HEK293 (cell line): ENCODE measurements around the gene CHMP5.

ENCODE experiments used
- CTCF ChIA-PET: fragments of 350-600 bp; formaldehyde crosslinking; extraction: SDS; loops from one replicate; lab custom pipeline; 2021; ENCODE audit warnings: antibody characterized with exemption; lab: Yijun Ruan, JAX
- POLR2A ChIA-PET: fragments of 300-600 bp; formaldehyde crosslinking; extraction: SDS; loops from one replicate; lab custom pipeline; 2020; ENCODE audit warnings: antibody characterized with exemption, inconsistent platforms; lab: Yijun Ruan, JAX
- H3K27ac ChIP-seq: fragments of 200-500 bp; sonication (Bioruptor generic); 2 replicates; pipeline ENCODE4 v1.5.1; 2014; ENCODE audit warnings: low read depth, low read length, control low read depth, inconsistent platforms; ENCODE audit errors: extremely low read depth
- H3K36me3 ChIP-seq, 2 experiments: fragments of 200-500 bp in 1 of 2; sonication (Bioruptor generic) in 1 of 2; 1 replicate in 1 of 2; 2 replicates in 1 of 2; pipeline ENCODE4 v1.5.1; 2014 to 2017; ENCODE audit warnings: inconsistent platforms in 2 of 2, low read length in 2 of 2; ENCODE audit not compliant: control insufficient read depth in 2 of 2, insufficient read depth in 1 of 2
- H3K4me1 ChIP-seq: fragments of 200-500 bp; sonication (Bioruptor generic); 2 replicates; pipeline ENCODE4 v1.5.1; 2014; ENCODE audit warnings: mild to moderate bottlenecking, low read length, inconsistent platforms; ENCODE audit not compliant: control insufficient read depth, insufficient read depth
- H3K4me3 ChIP-seq: 2 replicates; pipeline ENCODE4 v1.5.1; 2011; ENCODE audit warnings: low read depth, mild to moderate bottlenecking, control low read depth, low read length, moderate library complexity
- H3K9me3 ChIP-seq: fragments of 200-500 bp; sonication (Bioruptor generic); 2 replicates; pipeline ENCODE4 v1.5.1; 2014; ENCODE audit warnings: low read depth, low read length, inconsistent platforms; ENCODE audit not compliant: control insufficient read depth, insufficient read depth
- CTCF ChIP-seq: fragments of 450-650 bp; formaldehyde crosslinking; IDR thresholded peaks from 2 replicates; pipeline ENCODE4 v1.5.1; 2016; ENCODE audit warnings: missing biosample characterization, missing genetic modification characterization
- FEZF1 ChIP-seq: fragments of 450-650 bp; formaldehyde crosslinking; IDR thresholded peaks from 2 replicates; pipeline ENCODE4 v1.5.1; 2016; ENCODE audit warnings: missing biosample characterization, missing genetic modification characterization
- KLF7 ChIP-seq: fragments of 450-650 bp; formaldehyde crosslinking; IDR thresholded peaks from 2 replicates; pipeline ENCODE4 v1.5.1; 2016; ENCODE audit warnings: missing biosample characterization, missing genetic modification characterization, borderline replicate concordance
- TCF7L2 ChIP-seq: IDR thresholded peaks from 2 replicates; pipeline ENCODE4 v1.6.1; 2011; ENCODE audit warnings: low read depth, mild to moderate bottlenecking, inconsistent platforms, low read length, moderate library complexity, borderline replicate concordance
- ZBTB17 ChIP-seq: fragments of 450-650 bp; formaldehyde crosslinking; IDR thresholded peaks from 2 replicates; pipeline ENCODE4 v1.5.1; 2016; ENCODE audit warnings: missing biosample characterization, missing genetic modification characterization
- ZNF138 ChIP-seq: fragments of 450-650 bp; formaldehyde crosslinking; IDR thresholded peaks from 2 replicates; pipeline ENCODE4 v1.5.1; 2016; ENCODE audit warnings: missing biosample characterization, missing genetic modification characterization, borderline replicate concordance
- ZNF169 ChIP-seq: fragments of 450-650 bp; formaldehyde crosslinking; IDR thresholded peaks from 2 replicates; pipeline ENCODE4 v1.5.1; 2016; ENCODE audit warnings: missing biosample characterization, missing genetic modification characterization
- ZNF214 ChIP-seq: fragments of 450-650 bp; formaldehyde crosslinking; IDR thresholded peaks from 2 replicates; pipeline ENCODE4 v1.5.1; 2017; ENCODE audit warnings: missing biosample characterization, mild to moderate bottlenecking, missing genetic modification characterization, borderline replicate concordance
- ZNF23 ChIP-seq: fragments of 450-650 bp; formaldehyde crosslinking; IDR thresholded peaks from 2 replicates; pipeline ENCODE4 v1.5.1; 2016; ENCODE audit warnings: missing biosample characterization, missing genetic modification characterization, borderline replicate concordance
- ZNF302 ChIP-seq: fragments of 450-650 bp; formaldehyde crosslinking; IDR thresholded peaks from 2 replicates; pipeline ENCODE4 v1.5.1; 2016; ENCODE audit warnings: missing biosample characterization, missing genetic modification characterization, low read depth
- ZNF335 ChIP-seq: fragments of 450-650 bp; formaldehyde crosslinking; conservative IDR thresholded peaks from 2 replicates; pipeline ENCODE4 v1.5.1; 2016; ENCODE audit warnings: missing biosample characterization, missing genetic modification characterization
- ZNF37A ChIP-seq: fragments of 450-650 bp; IDR thresholded peaks from 2 replicates; pipeline ENCODE4 v1.5.1; 2018; ENCODE audit warnings: missing biosample characterization, missing genetic modification characterization
- ZNF426 ChIP-seq: fragments of 450-650 bp; formaldehyde crosslinking; IDR thresholded peaks from 2 replicates; pipeline ENCODE4 v1.5.1; 2017; ENCODE audit warnings: missing biosample characterization, missing genetic modification characterization, mild to moderate bottlenecking, inconsistent platforms, moderate library complexity
- ZNF530 ChIP-seq: fragments of 450-650 bp; formaldehyde crosslinking; IDR thresholded peaks from 2 replicates; pipeline ENCODE4 v1.5.1; 2016; ENCODE audit warnings: low read depth, missing biosample characterization, missing genetic modification characterization
- ZNF600 ChIP-seq: fragments of 450-650 bp; formaldehyde crosslinking; IDR thresholded peaks from 2 replicates; pipeline ENCODE4 v1.5.1; 2016; ENCODE audit warnings: missing biosample characterization, missing genetic modification characterization
- ZNF76 ChIP-seq: fragments of 450-650 bp; formaldehyde crosslinking; IDR thresholded peaks from 2 replicates; pipeline ENCODE4; 2016; ENCODE audit warnings: low read depth, missing biosample characterization, missing genetic modification characterization, borderline replicate concordance
- ZNF777 ChIP-seq: fragments of 450-650 bp; formaldehyde crosslinking; IDR thresholded peaks from 2 replicates; pipeline ENCODE4 v1.5.1; 2017; ENCODE audit warnings: missing biosample characterization, missing genetic modification characterization, borderline replicate concordance
- ZNF791 ChIP-seq: fragments of 450-650 bp; formaldehyde crosslinking; IDR thresholded peaks from 2 replicates; pipeline ENCODE4 v1.5.1; 2016; ENCODE audit warnings: missing biosample characterization, missing genetic modification characterization
- ZNF843 ChIP-seq: fragments of 450-650 bp; formaldehyde crosslinking; IDR thresholded peaks from 2 replicates; pipeline ENCODE4 v1.5.1; 2016; ENCODE audit warnings: missing biosample characterization, missing genetic modification characterization
- TF ChIP-seq, protein P1 (sequence below): fragments of 450-650 bp; formaldehyde crosslinking; IDR thresholded peaks from 2 replicates; pipeline ENCODE4 v1.5.1; 2017; ENCODE audit warnings: missing biosample characterization, missing genetic modification characterization
- TF ChIP-seq, protein P2 (sequence below): fragments of 450-650 bp; IDR thresholded peaks from 2 replicates; pipeline ENCODE4 v1.5.1; 2018; ENCODE audit warnings: missing biosample characterization, missing genetic modification characterization
- TF ChIP-seq, protein P3 (sequence below): fragments of 450-650 bp; formaldehyde crosslinking; IDR thresholded peaks from 2 replicates; pipeline ENCODE4 v1.5.1; 2016; ENCODE audit warnings: missing biosample characterization, missing genetic modification characterization

Gene CHMP5

DNA sequence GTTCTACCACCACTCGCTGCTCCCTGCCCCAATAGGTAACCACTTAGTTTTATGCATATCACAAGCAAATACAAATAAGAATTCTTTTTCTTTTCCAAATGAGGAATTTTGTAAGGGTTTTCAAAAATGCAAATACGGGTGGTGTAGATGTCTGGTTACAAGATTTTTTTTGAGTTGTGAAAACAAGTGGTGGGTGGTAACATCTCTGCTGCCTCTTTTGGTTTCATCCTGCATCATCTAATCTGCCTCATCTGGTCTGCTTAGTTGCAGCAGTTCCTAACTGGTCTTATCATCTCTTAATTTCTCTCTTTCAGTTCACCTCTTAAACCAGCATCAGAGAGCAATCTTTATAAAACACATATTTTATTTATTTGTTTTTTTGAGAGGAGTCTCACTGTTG lies 30.7 kb downstream of the CHMP5 start:
- CTCF ChIA-PET: no interaction called here
- POLR2A ChIA-PET: no interaction called here
- H3K4me1 ChIP-seq: no peaks in the 10 kb centered on the region
- peaks cover 11 to 89% of the 10 kb centered on the region in 2 experiments; a peak in 2 of 3 replicates for H3K36me3 ChIP-seq
- no peak for TF ChIP-seq ZNF138 (tag by site-specific recombination)
- TF ChIP-seq ZNF791 (tag by site-specific recombination): no peak
- no peak for TF ChIP-seq ZNF426 (tag by site-specific recombination)
- no peak for TF ChIP-seq FEZF1 (tag by site-specific recombination)
- TF ChIP-seq, protein P1, sequence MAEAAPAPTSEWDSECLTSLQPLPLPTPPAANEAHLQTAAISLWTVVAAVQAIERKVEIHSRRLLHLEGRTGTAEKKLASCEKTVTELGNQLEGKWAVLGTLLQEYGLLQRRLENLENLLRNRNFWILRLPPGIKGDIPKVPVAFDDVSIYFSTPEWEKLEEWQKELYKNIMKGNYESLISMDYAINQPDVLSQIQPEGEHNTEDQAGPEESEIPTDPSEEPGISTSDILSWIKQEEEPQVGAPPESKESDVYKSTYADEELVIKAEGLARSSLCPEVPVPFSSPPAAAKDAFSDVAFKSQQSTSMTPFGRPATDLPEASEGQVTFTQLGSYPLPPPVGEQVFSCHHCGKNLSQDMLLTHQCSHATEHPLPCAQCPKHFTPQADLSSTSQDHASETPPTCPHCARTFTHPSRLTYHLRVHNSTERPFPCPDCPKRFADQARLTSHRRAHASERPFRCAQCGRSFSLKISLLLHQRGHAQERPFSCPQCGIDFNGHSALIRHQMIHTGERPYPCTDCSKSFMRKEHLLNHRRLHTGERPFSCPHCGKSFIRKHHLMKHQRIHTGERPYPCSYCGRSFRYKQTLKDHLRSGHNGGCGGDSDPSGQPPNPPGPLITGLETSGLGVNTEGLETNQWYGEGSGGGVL: no peak
- no peak for TF ChIP-seq ZNF843
- TF ChIP-seq ZNF302 (tag by site-specific recombination): no peak
- TF ChIP-seq ZNF777 (tag by site-specific recombination): no peak
- no peak for TF ChIP-seq ZNF530 (tag by site-specific recombination)
- TF ChIP-seq ZNF600 (tag by site-specific recombination): no peak
- TF ChIP-seq ZNF169 (tag by site-specific recombination): no peak
- no peak for TF ChIP-seq TCF7L2
- TF ChIP-seq, protein P2, sequence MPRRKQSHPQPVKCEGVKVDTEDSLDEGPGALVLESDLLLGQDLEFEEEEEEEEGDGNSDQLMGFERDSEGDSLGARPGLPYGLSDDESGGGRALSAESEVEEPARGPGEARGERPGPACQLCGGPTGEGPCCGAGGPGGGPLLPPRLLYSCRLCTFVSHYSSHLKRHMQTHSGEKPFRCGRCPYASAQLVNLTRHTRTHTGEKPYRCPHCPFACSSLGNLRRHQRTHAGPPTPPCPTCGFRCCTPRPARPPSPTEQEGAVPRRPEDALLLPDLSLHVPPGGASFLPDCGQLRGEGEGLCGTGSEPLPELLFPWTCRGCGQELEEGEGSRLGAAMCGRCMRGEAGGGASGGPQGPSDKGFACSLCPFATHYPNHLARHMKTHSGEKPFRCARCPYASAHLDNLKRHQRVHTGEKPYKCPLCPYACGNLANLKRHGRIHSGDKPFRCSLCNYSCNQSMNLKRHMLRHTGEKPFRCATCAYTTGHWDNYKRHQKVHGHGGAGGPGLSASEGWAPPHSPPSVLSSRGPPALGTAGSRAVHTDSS (tag by site-specific recombination): no peak
- TF ChIP-seq CTCF (tag by site-specific recombination): no peak
- TF ChIP-seq ZNF214 (tag by site-specific recombination): no peak
- TF ChIP-seq, protein P3, sequence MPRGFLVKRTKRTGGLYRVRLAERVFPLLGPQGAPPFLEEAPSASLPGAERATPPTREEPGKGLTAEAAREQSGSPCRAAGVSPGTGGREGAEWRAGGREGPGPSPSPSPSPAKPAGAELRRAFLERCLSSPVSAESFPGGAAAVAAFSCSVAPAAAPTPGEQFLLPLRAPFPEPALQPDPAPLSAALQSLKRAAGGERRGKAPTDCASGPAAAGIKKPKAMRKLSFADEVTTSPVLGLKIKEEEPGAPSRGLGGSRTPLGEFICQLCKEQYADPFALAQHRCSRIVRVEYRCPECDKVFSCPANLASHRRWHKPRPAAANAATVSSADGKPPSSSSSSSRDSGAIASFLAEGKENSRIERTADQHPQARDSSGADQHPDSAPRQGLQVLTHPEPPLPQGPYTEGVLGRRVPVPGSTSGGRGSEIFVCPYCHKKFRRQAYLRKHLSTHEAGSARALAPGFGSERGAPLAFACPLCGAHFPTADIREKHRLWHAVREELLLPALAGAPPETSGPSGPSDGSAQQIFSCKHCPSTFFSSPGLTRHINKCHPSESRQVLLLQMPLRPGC: no peak
- no peak for TF ChIP-seq ZNF37A (tag by site-specific recombination)
- no peak for TF ChIP-seq ZNF76 (tag by site-specific recombination)
- H3K27ac ChIP-seq: no peak overlapping the region
- H3K4me3 ChIP-seq: no peak overlapping the region
- H3K9me3 ChIP-seq: no peaks in the 10 kb centered on the region

- Histone ChIP-seq H3K9me3 (no peaks in the 10 kb centered on the region), H3K4me3 (no peak overlapping the region), H3K27ac (no peak overlapping the region), H3K4me1 (no peaks in the 10 kb centered on the region), H3K36me3 (peaks cover 26 to 100% of the 10 kb centered on the region in 2 experiments)
- ChIA-PET CTCF (interaction anchor here (2.0 kb wide), 1 partner anchor 10 kb away, joined by 7 read pairs; no protein-coding TSS in a partner anchor), POLR2A (no interaction called here)
- TF ChIP-seq ZBTB17 (peak; percentile 56), ZNF23 (tag by site-specific recombination) (no peak), ZNF335 (tag by site-specific recombination) (0 out of 2 replicates have a peak, but pooled peaks have one; percentile 5), KLF7 (tag by site-specific recombination) (no peak), ZNF426 (tag by site-specific recombination) (no peak)
Observed at GRCh38 chr9:33297432-33297831, 32.6 kb downstream of the CHMP5 start.
